H1 (cell line): ENCODE data around the gene PCF11. TPM values are rescaled to one million over a fixed set of nuclear protein-coding genes. Genes with fewer than 3 reads are reported as not detected.

Experiments used
- CTCF ChIA-PET: fragments of 300-600 bp; sonication (Branson Sonifier 250); formaldehyde crosslinking; loops from one replicate; lab custom pipeline; 2021; ENCODE audit not compliant: partially characterized antibody; lab: Charles Lee
- POLR2A ChIA-PET: fragments of 300-600 bp; sonication (Branson Sonifier 250); formaldehyde crosslinking; loops from one replicate; lab custom pipeline; 2021; ENCODE audit warnings: inconsistent platforms; ENCODE audit not compliant: partially characterized antibody; lab: Charles Lee
- DNase-seq, 2 experiments: peaks; one replicate each; pipeline versions ENCODE4 v3.0.0 to v3.0.0-alpha.2; 2010 to 2022; ENCODE audit warnings: low spot score in 2 of 2, low read depth in 1 of 2, mixed read lengths in 1 of 2
- FAIRE-seq: peaks from 2 replicates; lab custom pipeline; 2011; peaks lifted over from hg19 to GRCh38; lab: Jason Lieb, UNC
- H2AFZ ChIP-seq: 2 replicates; pipeline ENCODE4 v1.8.1; 2012; ENCODE audit warnings: low read length, inconsistent platforms
- H2AK5ac ChIP-seq: 2 replicates; pipeline ENCODE4 v1.6.1; 2013; ENCODE audit warnings: low read depth, low read length
- H2BK120ac ChIP-seq: replicated peaks from 2 replicates; pipeline ENCODE3; 2013; ENCODE audit warnings: low read depth, low read length, inconsistent platforms
- H2BK12ac ChIP-seq: 2 replicates; pipeline ENCODE4 v1.6.1; 2013; ENCODE audit warnings: low read depth, low read length
- H2BK15ac ChIP-seq: 2 replicates; pipeline ENCODE4 v1.6.1; 2013; ENCODE audit warnings: low read length
- H2BK20ac ChIP-seq: 2 replicates; pipeline ENCODE4 v1.6.1; 2013; ENCODE audit warnings: low read length
- H2BK5ac ChIP-seq: 2 replicates; pipeline ENCODE4 v1.6.1; 2013; ENCODE audit warnings: low read depth, low read length
- H3K14ac ChIP-seq: 2 replicates; pipeline ENCODE4 v1.6.1; 2013; ENCODE audit warnings: inconsistent platforms; ENCODE audit not compliant: insufficient read length
- H3K18ac ChIP-seq: 2 replicates; pipeline ENCODE4 v1.6.1; 2013; ENCODE audit warnings: low read length; ENCODE audit errors: extremely low read depth
- H3K23ac ChIP-seq: 2 replicates; pipeline ENCODE4 v1.6.1; 2013; ENCODE audit warnings: inconsistent platforms; ENCODE audit not compliant: insufficient read length
- H3K23me2 ChIP-seq: 2 replicates; pipeline ENCODE4 v1.6.1; 2013; ENCODE audit warnings: low read depth, low read length
- H3K27ac ChIP-seq: 2 replicates; pipeline ENCODE4 v1.6.1; 2011; ENCODE audit warnings: low read depth, low read length, inconsistent platforms
- H3K27me3 ChIP-seq, 4 experiments: replicated peaks in 1 of 4; 1 replicate in 1 of 4; 2 replicates in 3 of 4; pipeline versions ENCODE4 v1.6.1 to v1.8.1; 2011 to 2013; ENCODE audit warnings: low read length in 3 of 4, mild to moderate bottlenecking in 3 of 4, inconsistent platforms in 2 of 4, mixed read lengths in 2 of 4, moderate library complexity in 1 of 4; ENCODE audit not compliant: control insufficient read depth in 3 of 4, insufficient read depth in 3 of 4; ENCODE audit errors: extremely low read depth in 1 of 4
- H3K36me3 ChIP-seq, 4 experiments: 2 replicates each; pipeline versions ENCODE4 v1.6.1 to v1.8.1; 2011 to 2013; ENCODE audit warnings: mild to moderate bottlenecking in 4 of 4, low read length in 3 of 4, moderate library complexity in 2 of 4, control low read depth in 1 of 4, inconsistent platforms in 1 of 4; ENCODE audit not compliant: insufficient read depth in 4 of 4, control insufficient read depth in 2 of 4
- H3K4ac ChIP-seq: replicated peaks from 2 replicates; pipeline ENCODE3; 2013; ENCODE audit warnings: low read length, low read depth, mixed read lengths, inconsistent platforms; ENCODE audit not compliant: insufficient read length
- H3K4me1 ChIP-seq, 4 experiments: replicated peaks in 1 of 4; 1 replicate in 1 of 4; 2 replicates in 3 of 4; pipeline versions ENCODE4 v1.6.1 to v1.8.1; 2011 to 2013; ENCODE audit warnings: low read length in 3 of 4, inconsistent platforms in 2 of 4, mixed read lengths in 1 of 4; ENCODE audit not compliant: insufficient read depth in 4 of 4, control insufficient read depth in 3 of 4
- H3K4me2 ChIP-seq, 2 experiments: 2 replicates each; pipeline versions ENCODE4 v1.6.1 to v1.8.1; 2011 to 2013; ENCODE audit warnings: low read depth in 2 of 2, low read length in 2 of 2, control low read depth in 1 of 2, inconsistent platforms in 1 of 2, mild to moderate bottlenecking in 1 of 2; ENCODE audit not compliant: insufficient read depth in 1 of 2
- H3K4me3 ChIP-seq, 4 experiments: fragments of 200-600, 300-600 bp in 1 of 4; sonication (generic), shearing (Covaris generic), sonication (Bioruptor Twin) in 1 of 4; 2 replicates each; pipeline versions ENCODE4 v1.5.1 to v1.8.1; 2011 to 2016; ENCODE audit warnings: low read length in 4 of 4, low read depth in 3 of 4, control low read depth in 2 of 4, inconsistent platforms in 2 of 4, mild to moderate bottlenecking in 2 of 4, mixed read lengths in 1 of 4, moderate library complexity in 1 of 4; ENCODE audit not compliant: insufficient read depth in 2 of 4; ENCODE audit errors: extremely low read depth in 1 of 4
- H3K56ac ChIP-seq: replicated peaks from 2 replicates; pipeline ENCODE3; 2013; ENCODE audit warnings: low read depth, mild to moderate bottlenecking, mixed read lengths, low read length, inconsistent platforms; ENCODE audit not compliant: insufficient read length
- H3K79me1 ChIP-seq: 2 replicates; pipeline ENCODE4 v1.6.1; 2013; ENCODE audit warnings: low read depth, low read length, control low read depth
- H3K79me2 ChIP-seq, 2 experiments: 2 replicates each; pipeline versions ENCODE4 v1.6.1 to v1.8.1; 2012 to 2013; ENCODE audit warnings: low read length in 2 of 2, mild to moderate bottlenecking in 2 of 2, inconsistent platforms in 1 of 2; ENCODE audit not compliant: insufficient read depth in 2 of 2, control insufficient read depth in 1 of 2
- H3K9ac ChIP-seq, 4 experiments: replicated peaks in 1 of 4; 1 replicate in 1 of 4; 2 replicates in 3 of 4; pipeline versions ENCODE4 v1.6.1 to v1.8.1; 2011 to 2013; ENCODE audit warnings: low read depth in 3 of 4, low read length in 3 of 4, control low read depth in 2 of 4, mild to moderate bottlenecking in 2 of 4, moderate library complexity in 2 of 4, inconsistent platforms in 1 of 4; ENCODE audit errors: extremely low read depth in 1 of 4
- H3K9me3 ChIP-seq, 2 experiments: 2 replicates each; pipeline versions ENCODE4 v1.6.1 to v1.8.1; 2012 to 2013; ENCODE audit warnings: mild to moderate bottlenecking in 2 of 2, moderate library complexity in 2 of 2, control low read depth in 1 of 2, inconsistent platforms in 1 of 2, low read depth in 1 of 2, low read length in 1 of 2, mixed read lengths in 1 of 2; ENCODE audit not compliant: insufficient read depth in 2 of 2
- H4K20me1 ChIP-seq, 2 experiments: replicated peaks in 1 of 2; 2 replicates each; pipeline versions ENCODE3 to v1.8.1; 2011 to 2013; ENCODE audit warnings: inconsistent platforms in 2 of 2, low read length in 2 of 2, mild to moderate bottlenecking in 1 of 2; ENCODE audit not compliant: insufficient read depth in 2 of 2, control insufficient read depth in 1 of 2
- H4K5ac ChIP-seq: 2 replicates; pipeline ENCODE4 v1.6.1; 2013; ENCODE audit warnings: low read length, low read depth, mixed read lengths, inconsistent platforms; ENCODE audit not compliant: insufficient read length
- H4K8ac ChIP-seq: 2 replicates; pipeline ENCODE4 v1.8.0; 2013; ENCODE audit warnings: mild to moderate bottlenecking, moderate library complexity, low read length, inconsistent platforms; ENCODE audit not compliant: insufficient read depth; ENCODE audit errors: extremely low read depth
- H4K91ac ChIP-seq: replicated peaks from 2 replicates; pipeline ENCODE3; 2013; ENCODE audit warnings: low read length, mixed read lengths, inconsistent platforms; ENCODE audit not compliant: insufficient read length
- ASH2L ChIP-seq: fragments of 200-600, 300-600 bp; sonication (generic); IDR thresholded peaks from one replicate; pipeline ENCODE4 v1.7.1; 2017; ENCODE audit warnings: low read length
- ATF2 ChIP-seq: IDR thresholded peaks from 2 replicates; pipeline ENCODE4 v1.6.1; 2012; ENCODE audit warnings: low read length, inconsistent platforms
- CBX5 ChIP-seq: fragments of 300-800, 300-1000 bp; sonication (generic); IDR thresholded peaks from 2 replicates; pipeline ENCODE4 v1.7.1; 2016; ENCODE audit warnings: antibody characterized with exemption, low read length, low read depth
- HDAC2 ChIP-seq, 2 experiments: fragments of 300-600 bp in 1 of 2; sonication (generic) in 1 of 2; IDR thresholded peaks; 2 replicates each; pipeline ENCODE4 v1.6.1; 2011 to 2012; ENCODE audit warnings: low read depth in 2 of 2, low read length in 2 of 2, mild to moderate bottlenecking in 2 of 2, moderate library complexity in 2 of 2, borderline replicate concordance in 1 of 2, inconsistent platforms in 1 of 2
- MAX ChIP-seq: IDR thresholded peaks from 2 replicates; pipeline ENCODE4 v1.6.1; 2012; ENCODE audit warnings: inconsistent platforms
- SP2 ChIP-seq: IDR thresholded peaks from 2 replicates; pipeline ENCODE4 v1.6.1; 2012; ENCODE audit warnings: mild to moderate bottlenecking, low read length, inconsistent platforms
- SP4 ChIP-seq: IDR thresholded peaks from 2 replicates; pipeline ENCODE4 v1.6.1; 2012; ENCODE audit warnings: low read length, inconsistent platforms
- SRF ChIP-seq: IDR thresholded peaks from 2 replicates; pipeline ENCODE4 v1.6.1; 2011; ENCODE audit warnings: mild to moderate bottlenecking, low read depth, low read length, moderate library complexity
- TAF1 ChIP-seq: IDR thresholded peaks from 2 replicates; pipeline ENCODE4 v1.6.1; 2011; ENCODE audit warnings: mild to moderate bottlenecking, low read depth, low read length
- TEAD4 ChIP-seq: IDR thresholded peaks from 2 replicates; pipeline ENCODE4 v1.6.1; 2012; ENCODE audit warnings: low read depth, low read length, inconsistent platforms, mixed read lengths
- WGBS, 2 experiments: shearing (Covaris generic) in 1 of 2; methylation state at CpG; one replicate each; pipeline versions ENCODE4 v1.1.6 to v1.1.7; 2013 to 2015; ENCODE audit warnings: low lambda C conversion rate in 2 of 2, mixed read lengths in 2 of 2, inconsistent platforms in 1 of 2, low coverage in 1 of 2, missing lambda C conversion rate in 1 of 2; ENCODE audit not compliant: insufficient replicate concordance in 2 of 2, insufficient coverage in 1 of 2, insufficient read length in 1 of 2; ENCODE audit errors: extremely low coverage in 1 of 2, missing lambda C conversion rate in 1 of 2; 5-methylcytosine and 5-hydroxymethylcytosine counted together
- polyA plus RNA-seq, 7 experiments: library from polyadenylated mRNA; depleted of rRNA in 3 of 7; stranded (reverse) in 5 of 7; unstranded in 2 of 7; fragments of >200 nt in 5 of 7; fragments of 200-250 nt in 2 of 7; gene quantifications; 1 replicate in 5 of 7; 2 replicates in 1 of 7; 4 replicates in 1 of 7; pipeline versions ENCODE4 v1.2.1 to v1.2.3, GENCODE V29; 2011 to 2013; ENCODE audit warnings: missing spikeins in 2 of 7, mixed read lengths in 2 of 7
- total RNA-seq: library from RNA; stranded (reverse); fragmentation: NEBNext Ultra II Directional; extraction: Animal tissue kit (Norgen Biotek cat#: 25700); gene quantifications from 2 replicates; pipeline ENCODE4 v1.2.1, GENCODE V29; 2021

PCF11 gene
- total and polyA plus RNA-seq, 2 of the 8 experiments (the other 6 are each of a cell fraction or from before 2014, with no cell fraction given), result 25.1 to 47.7 TPM

GRCh38 chr11:83195649-83196048 lies 38.7 kb downstream of the PCF11 start:
- no peak for FAIRE-seq

More at GRCh38 chr11:83195649-83196048, 38.7 kb downstream of the PCF11 start:
- no peak for DNase-seq
- Histone ChIP-seq H3K14ac (no peak overlapping the region), H2AFZ (no peak overlapping the region), H3K56ac (no peak overlapping the region), H3K36me3 (peaks cover 4 to 15% (median 6%) of the 10 kb centered on the region in 4 experiments; a peak in 7 of 8 replicates), H2BK15ac (no peak overlapping the region), H3K4ac (no peak overlapping the region), H3K27me3 (peaks cover 0 to 2% (median 0%) of the 10 kb centered on the region in 4 experiments; a peak in 2 of 7 replicates), H2BK20ac (no peak overlapping the region), H3K79me1 (0 out of 2 replicates have a peak, but pooled peaks cover 4% of the 10 kb centered on the region), H3K18ac (no peak overlapping the region), H2BK5ac (no peak overlapping the region), H3K4me1 (peaks cover 0 to 2% (median 0%) of the 10 kb centered on the region in 4 experiments; a peak in 1 of 7 replicates), H3K9me3 (no peaks in the 10 kb centered on the region), H4K8ac (no peak overlapping the region), H2BK120ac (no peak overlapping the region), H4K20me1 (no peaks in the 10 kb centered on the region), H4K5ac (no peak overlapping the region), H3K79me2 (peaks cover 5 to 16% of the 10 kb centered on the region in 2 experiments), H2BK12ac (no peak overlapping the region), H3K4me2 (no peak overlapping the region; a peak in 1 of 4 replicates), H3K23ac (no peak overlapping the region), H4K91ac (no peak overlapping the region), H3K4me3 (no peak overlapping the region), H3K23me2 (peaks cover 10% of the 10 kb centered on the region), H2AK5ac (no peak overlapping the region), H3K9ac (no peak overlapping the region), H3K27ac (no peak overlapping the region)
- ChIA-PET POLR2A (interaction anchor here (1.1 to 3.6 kb wide), 2 partner anchors 14 to 39 kb away, joined by 3 to 17 read pairs; partner anchors contain the start of gene PCF11), CTCF (no interaction called here)
- WGBS, 2 experiments, result 95% methylated on average over 5 of the region's 8 CpGs; no CpG with 5 or more reads in 1 of the 2 experiments
- no peak for TF ChIP-seq ASH2L
- no peak for TF ChIP-seq MAX
- TF ChIP-seq HDAC2 (IDR thresholded peaks at IDR 0.05; ENCODE audit: borderline replicate concordance in 1 of 2, low read depth in 2 of 2, low read length in 2 of 2), result no peak
- no peak for TF ChIP-seq SRF
- TF ChIP-seq TEAD4, result no peak
- no peak for TF ChIP-seq ATF2
- TF ChIP-seq CBX5, result no peak
- TF ChIP-seq SP4, result no peak
- TF ChIP-seq SP2, result no peak
- no peak for TF ChIP-seq TAF1
